Lower leg skin (tissue), 4 donors: ENCODE results near the gene COIL. TPM values are rescaled to one million over a fixed set of nuclear protein-coding genes. Genes with fewer than 3 reads are reported as not detected.

Experiments
- DNase-seq, 2 donors: peaks; one replicate each; pipeline ENCODE4 v3.0.0-alpha.2; 2019; ENCODE audit warnings: low spot score in 2 of 2
- H3K4me3 ChIP-seq: fragments of 200-600 bp; sonication (generic); 2 replicates; pipeline ENCODE4 v1.5.1; 2017; ENCODE audit warnings: mild to moderate bottlenecking, low read depth; ENCODE audit not compliant: poor library complexity, severe bottlenecking
- POLR2A ChIP-seq, 2 donors: fragments of 450-650 bp; IDR thresholded peaks; one replicate each; pipeline ENCODE4 v1.6.1; 2016 to 2017; ENCODE audit warnings: antibody characterized with exemption in 2 of 2, mild to moderate bottlenecking in 1 of 2, moderate library complexity in 1 of 2
- WGBS, 2 donors: methylation state at CpG; one replicate each; pipeline ENCODE4 v1.1.5; 2018; 5-methylcytosine and 5-hydroxymethylcytosine counted together
- intact Hi-C: fragments of 100-400 bp; cut with DNase I; formaldehyde crosslinking; loops from one replicate; pipeline ENCODE4 v1.15.0; 2023; ENCODE audit warnings: low total_unique reads
- total RNA-seq, 4 donors: library from RNA; depleted of rRNA; stranded (reverse); fragments of >200 nt; gene quantifications; one replicate each; pipeline ENCODE4 v1.1.0, GENCODE V29; 2016
- TF ChIP-seq, protein P1 (sequence below), 3 donors: fragments of 450-650 bp; IDR thresholded peaks; one replicate each; pipeline ENCODE4 v1.5.1; 2016; ENCODE audit warnings: antibody characterized with exemption in 3 of 3, mild to moderate bottlenecking in 3 of 3, moderate library complexity in 2 of 3

COIL gene
- total RNA-seq, 4 donors from 2014 or later, result 11.5 to 17.3 (median 13.5) TPM

DNA sequence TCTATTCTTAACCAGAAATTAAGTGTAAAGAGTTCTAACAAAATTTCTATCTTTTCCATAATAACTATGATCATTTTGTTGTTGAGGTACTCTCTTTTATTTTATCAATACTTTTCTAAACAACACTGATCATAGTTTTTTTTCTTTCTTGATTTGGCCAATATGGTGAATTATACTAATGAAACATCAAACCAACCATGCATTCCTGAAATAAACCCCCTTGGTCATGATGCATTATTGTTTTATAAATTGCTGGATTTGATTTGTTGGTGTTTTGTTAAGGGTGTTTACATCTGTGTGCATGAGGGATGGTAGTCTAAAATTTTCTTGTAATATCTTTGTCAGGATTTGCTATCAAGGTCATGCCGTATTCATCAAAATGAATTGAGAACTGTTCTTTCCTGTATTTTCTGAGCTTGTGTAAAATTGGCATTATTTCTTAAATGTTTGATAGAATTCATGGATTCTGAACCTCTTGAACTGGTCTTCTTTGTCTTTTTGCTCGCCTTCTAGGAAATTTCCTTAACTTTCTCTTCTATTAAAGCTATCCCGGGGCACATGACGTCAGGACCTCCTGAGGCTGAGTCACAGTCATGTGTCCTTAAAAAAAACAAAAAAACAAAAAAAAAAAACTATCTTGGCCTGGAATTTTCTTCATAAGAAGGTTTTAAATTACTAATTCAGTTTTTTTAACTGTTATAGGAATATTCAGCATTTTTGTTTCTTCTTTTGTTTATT lies 43.1 kb downstream of the COIL start:
- 74 to 78% methylated on average over 4 of the region's 4 CpGs for WGBS, 2 donors
- H3K4me3 ChIP-seq, result no peak overlapping the region
- no peak for DNase-seq
- intact Hi-C loops, result no loop called here
- TF ChIP-seq, protein P1, sequence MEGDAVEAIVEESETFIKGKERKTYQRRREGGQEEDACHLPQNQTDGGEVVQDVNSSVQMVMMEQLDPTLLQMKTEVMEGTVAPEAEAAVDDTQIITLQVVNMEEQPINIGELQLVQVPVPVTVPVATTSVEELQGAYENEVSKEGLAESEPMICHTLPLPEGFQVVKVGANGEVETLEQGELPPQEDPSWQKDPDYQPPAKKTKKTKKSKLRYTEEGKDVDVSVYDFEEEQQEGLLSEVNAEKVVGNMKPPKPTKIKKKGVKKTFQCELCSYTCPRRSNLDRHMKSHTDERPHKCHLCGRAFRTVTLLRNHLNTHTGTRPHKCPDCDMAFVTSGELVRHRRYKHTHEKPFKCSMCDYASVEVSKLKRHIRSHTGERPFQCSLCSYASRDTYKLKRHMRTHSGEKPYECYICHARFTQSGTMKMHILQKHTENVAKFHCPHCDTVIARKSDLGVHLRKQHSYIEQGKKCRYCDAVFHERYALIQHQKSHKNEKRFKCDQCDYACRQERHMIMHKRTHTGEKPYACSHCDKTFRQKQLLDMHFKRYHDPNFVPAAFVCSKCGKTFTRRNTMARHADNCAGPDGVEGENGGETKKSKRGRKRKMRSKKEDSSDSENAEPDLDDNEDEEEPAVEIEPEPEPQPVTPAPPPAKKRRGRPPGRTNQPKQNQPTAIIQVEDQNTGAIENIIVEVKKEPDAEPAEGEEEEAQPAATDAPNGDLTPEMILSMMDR (IDR thresholded peaks at IDR 0.05), result no peak

DNA sequence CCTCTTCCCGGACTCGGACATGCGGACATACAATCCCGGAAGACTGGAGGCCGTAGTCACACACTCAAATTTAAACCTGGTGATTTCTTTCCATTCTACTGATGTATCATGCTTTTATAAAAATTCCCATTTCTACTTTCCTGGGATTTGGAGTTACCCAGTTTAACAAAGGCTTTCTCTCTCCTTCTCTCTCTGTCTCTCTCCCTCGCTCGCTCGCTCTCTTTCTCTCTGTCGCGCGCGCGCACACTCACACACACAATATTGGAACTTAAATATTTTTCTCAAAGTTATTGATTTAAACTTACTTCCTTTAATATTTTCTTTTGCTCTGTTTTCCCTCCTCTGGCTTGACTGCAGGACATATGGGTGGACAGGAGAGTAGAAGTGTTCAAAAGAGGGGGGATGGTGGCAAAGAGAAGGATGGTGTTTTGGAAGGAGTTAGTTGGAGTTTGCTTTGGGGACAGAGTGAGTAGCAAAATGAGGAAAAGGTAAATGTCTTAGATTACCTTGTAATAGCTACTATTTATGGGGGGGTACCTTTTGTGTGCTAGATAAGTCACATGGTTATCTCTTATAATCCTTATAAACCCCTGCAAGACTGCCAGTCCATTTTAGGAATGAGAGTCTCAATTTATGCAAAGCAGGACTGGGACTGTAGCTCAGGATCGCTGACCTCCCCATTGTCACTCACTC lies 46.1 kb downstream of the COIL start:
- DNase-seq, result no peak
- WGBS, 2 donors, result 7 to 8% methylated on average over 14 of the region's 14 CpGs
- TF ChIP-seq, protein P1 (IDR thresholded peaks at IDR 0.05), result no peak
- TF ChIP-seq POLR2A (IDR thresholded peaks at IDR 0.05), result no peak
- intact Hi-C loops, result no loop called here
- peak overlapping the region; percentile 51 for H3K4me3 ChIP-seq

DNA sequence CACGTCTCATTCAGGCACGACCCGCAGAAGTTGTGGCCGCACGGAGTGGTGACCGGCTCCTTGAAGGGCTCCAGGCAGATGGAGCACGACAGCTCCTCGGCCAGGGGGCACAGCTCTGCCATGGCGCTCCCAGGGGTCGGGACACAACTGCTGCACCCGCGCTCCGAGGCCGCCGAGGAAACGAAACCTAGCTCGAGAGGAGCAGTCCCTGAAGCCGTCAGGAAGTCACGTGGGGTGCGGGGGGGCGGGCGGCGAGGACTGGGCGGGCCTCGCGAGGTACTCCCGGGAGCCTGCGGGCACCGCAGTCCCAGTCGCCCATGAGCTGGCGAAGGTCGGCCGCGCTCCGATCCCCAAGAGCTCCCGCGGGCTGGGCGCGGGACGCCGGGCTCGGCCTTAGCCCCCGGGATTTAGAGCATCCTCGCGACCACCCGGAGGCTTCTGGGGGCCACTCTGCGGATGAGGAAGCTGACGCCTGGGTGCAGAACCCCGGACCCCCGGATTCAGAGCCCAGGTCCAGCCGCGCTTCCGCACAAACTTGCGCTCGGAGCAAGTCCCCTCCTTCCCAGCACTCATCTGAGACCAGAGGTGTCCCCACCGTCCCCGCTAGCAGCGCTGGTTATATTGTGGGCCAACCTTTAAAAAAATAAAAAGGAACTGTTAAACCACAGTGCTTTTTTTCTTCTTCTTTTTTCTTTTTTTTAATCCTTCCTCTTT lies 46.8 kb downstream of the COIL start, which contains the start of gene TRIM25:
TSS of gene TRIM25 (minus strand) at position 183 of the 714 bp plus-strand sequence. CDS start at position 122, 61 bp downstream.
- intact Hi-C loops, result no loop called here
- 0 to 1% methylated on average over 19 to 26 of the region's 58 CpGs for WGBS, 2 donors

DNA sequence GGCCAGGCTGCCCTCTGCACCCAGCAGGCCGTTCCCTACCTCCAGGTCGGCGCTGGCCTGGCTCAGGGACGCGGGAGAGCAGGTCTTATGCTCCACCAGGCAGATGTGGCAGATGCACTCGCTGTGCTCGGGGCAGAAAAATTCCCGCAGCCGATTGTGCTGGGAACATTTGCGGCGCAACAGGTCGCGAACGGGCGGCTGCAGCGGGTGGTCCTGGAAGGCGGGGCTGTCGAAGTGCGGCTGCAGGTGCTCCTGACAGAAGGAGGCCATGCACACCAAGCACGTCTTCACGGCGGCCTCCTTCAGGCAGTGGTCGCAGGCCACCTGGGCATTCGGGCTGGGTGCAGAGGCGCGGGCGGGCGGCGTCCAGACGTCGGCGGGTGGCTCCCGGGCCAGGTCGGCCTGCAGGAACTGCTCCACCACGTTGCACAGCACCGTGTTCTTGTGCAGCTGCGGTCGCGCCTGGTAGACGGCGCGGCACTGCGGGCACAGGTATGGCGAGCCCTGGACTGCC lies 47.4 kb downstream of the COIL start:
- intact Hi-C loops, result no loop called here
- TF ChIP-seq, protein P1 (IDR thresholded peaks at IDR 0.05), result no peak
- DNase-seq, result peak; percentile 19 to 90
- peak overlapping the region; percentile 81 for H3K4me3 ChIP-seq
- 0% methylated on average over 18 to 42 of the region's 44 CpGs for WGBS, 2 donors

More for the DNA sequence above, 46.8 kb downstream of the COIL start, which contains the start of gene TRIM25:
- TF ChIP-seq POLR2A (IDR thresholded peaks at IDR 0.05), result peak in 1 of 2 donors; percentile 91
- TF ChIP-seq, protein P1 (IDR thresholded peaks at IDR 0.05), result no peak
- peak within 1 kb of the TSS; percentile 81 for H3K4me3 ChIP-seq
- peak; percentile 94 to 98 for DNase-seq

DNA sequence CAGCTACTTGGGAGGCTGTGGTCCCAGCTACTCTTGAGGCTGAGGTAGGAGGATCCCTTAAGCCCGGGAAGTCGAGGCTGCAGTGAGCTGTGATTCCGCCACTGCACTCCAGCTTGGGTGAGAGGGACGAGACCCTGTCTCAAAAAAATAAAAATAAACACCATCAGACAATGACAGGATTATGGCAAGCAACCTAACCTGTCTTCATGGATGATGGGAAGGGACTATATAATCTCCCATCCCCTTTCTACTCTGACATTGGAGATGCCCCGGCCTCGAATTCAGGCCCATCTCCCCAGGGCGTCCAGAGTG lies 47.9 kb downstream of the COIL start:
- intact Hi-C loops, result no loop called here
- peak overlapping the region; percentile 81 for H3K4me3 ChIP-seq
- 15 to 21% methylated on average over 7 of the region's 7 CpGs for WGBS, 2 donors
- no peak for DNase-seq
- TF ChIP-seq, protein P1 (IDR thresholded peaks at IDR 0.05), result no peak
- no peak for TF ChIP-seq POLR2A (IDR thresholded peaks at IDR 0.05)
